Transverse colon (tissue), 4 donors: ENCODE results near the gene ZNF28.

Experiments
- CTCF ChIP-seq, 5 experiments: fragments of 200-600 bp in 3 of 5; fragments of 450-650 bp in 2 of 5; sonication (generic) in 3 of 5; IDR thresholded peaks; 1 replicate in 2 of 5; 2 replicates in 3 of 5; pipeline ENCODE4 v1.5.1; 2016 to 2017; ENCODE audit warnings: antibody characterized with exemption in 5 of 5, inconsistent platforms in 3 of 5, mild to moderate bottlenecking in 2 of 5, moderate library complexity in 1 of 5
- POLR2AphosphoS5 ChIP-seq, 3 donors: sonication (generic); formaldehyde crosslinking; IDR thresholded peaks; one replicate each; pipeline ENCODE4 v1.6.1; 2016; ENCODE audit warnings: antibody characterized with exemption in 3 of 3

- TF ChIP-seq POLR2AphosphoS5 (IDR thresholded peaks at IDR 0.05) (no peak), CTCF (IDR thresholded peaks at IDR 0.05) (no peak)
Measured at GRCh38 chr19:52789440-52789839, 32.0 kb downstream of the ZNF28 start.
